Right lobe of liver (tissue), 6 donors: Measurements from ENCODE around the gene KLF15. TPM values are rescaled to one million over a fixed set of nuclear protein-coding genes. Genes with fewer than 3 reads are reported as not detected.

ENCODE experiments used
- ATAC-seq, 4 donors: fragments of 200-7000 bp; cut with Tn5 transposase; one replicate each; pipeline ENCODE4 v1.9.1; 2020; ENCODE audit warnings: mild to moderate bottlenecking in 4 of 4, moderate library complexity in 4 of 4
- DNase-seq, 3 donors: peaks; one replicate each; pipeline ENCODE4 v3.0.0-alpha.2; 2020
- H3K27ac ChIP-seq, 3 donors: fragments of 200-600 bp; one replicate each; pipeline ENCODE4 v1.8.0; 2022
- H3K27me3 ChIP-seq, 2 donors: fragments of 200-600 bp; one replicate each; pipeline ENCODE4 v1.8.0; 2022
- H3K36me3 ChIP-seq, 4 donors: fragments of 200-600 bp; sonication (generic) in 1 of 4; one replicate each; pipeline versions ENCODE4 v1.5.1 to v1.8.0; 2017 to 2022; ENCODE audit warnings: control low read depth in 1 of 4
- H3K4me1 ChIP-seq, 4 donors: fragments of 200-600 bp; sonication (generic) in 1 of 4; one replicate each; pipeline versions ENCODE4 v1.5.1 to v1.8.0; 2017 to 2022; ENCODE audit warnings: control low read depth in 1 of 4
- H3K4me3 ChIP-seq, 3 donors: fragments of 200-600 bp; one replicate each; pipeline ENCODE4 v1.8.0; 2022
- H3K9me3 ChIP-seq, 4 donors: fragments of 200-600 bp; sonication (generic) in 1 of 4; one replicate each; pipeline versions ENCODE4 v1.5.1 to v1.8.0; 2017 to 2022; ENCODE audit warnings: control low read depth in 1 of 4
- POLR2A ChIP-seq: fragments of 450-650 bp; IDR thresholded peaks from one replicate; pipeline ENCODE4 v1.6.1; 2017; ENCODE audit warnings: antibody characterized with exemption, mild to moderate bottlenecking
- WGBS: methylation state at CpG from one replicate; pipeline ENCODE4 v1.1.6; 2018; ENCODE audit warnings: low coverage, low lambda C conversion rate; ENCODE audit not compliant: insufficient coverage; ENCODE audit errors: missing lambda C conversion rate; 5-methylcytosine and 5-hydroxymethylcytosine counted together
- intact Hi-C, 2 donors: fragments of 100-400 bp; cut with DNase I; formaldehyde crosslinking; loops; one replicate each; pipeline versions ENCODE4 v1.11.2 to v1.14.1; 2022
- total RNA-seq, 6 experiments: library from RNA; depleted of rRNA in 2 of 6; stranded (reverse); fragments of >200 nt in 2 of 6; fragmentation: NEBNext Ultra II Directional in 3 of 6; extraction: Animal tissue kit (Norgen Biotek cat#: 25700) in 3 of 6; gene quantifications; one replicate each; pipeline versions ENCODE4 v1.1.0 to v1.2.4, GENCODE V29; 2016 to 2023
- TF ChIP-seq, protein P1 (sequence below), 4 donors: fragments of 200-600 bp in 3 of 4; fragments of 450-650 bp in 1 of 4; IDR thresholded peaks; one replicate each; pipeline versions ENCODE4 v1.5.1 to v1.8.0; 2016 to 2022; ENCODE audit warnings: antibody characterized with exemption in 4 of 4, mild to moderate bottlenecking in 2 of 4
- donor health status: DM: no; HTN: yes; CAD: no.
- donor health status: DM: no; HTN: no; CAD: no.
- donor health status: DM: no; HTN: no; CAD: no.
- donor health status: DM: no; HTN: yes; CAD: no.
- donor health status: DM: no; HTN: yes; CAD: no.

The KLF15 gene
- total RNA-seq, 6 experiments from 2014 or later = 14.4 to 112 (median 89.3) TPM

DNA sequence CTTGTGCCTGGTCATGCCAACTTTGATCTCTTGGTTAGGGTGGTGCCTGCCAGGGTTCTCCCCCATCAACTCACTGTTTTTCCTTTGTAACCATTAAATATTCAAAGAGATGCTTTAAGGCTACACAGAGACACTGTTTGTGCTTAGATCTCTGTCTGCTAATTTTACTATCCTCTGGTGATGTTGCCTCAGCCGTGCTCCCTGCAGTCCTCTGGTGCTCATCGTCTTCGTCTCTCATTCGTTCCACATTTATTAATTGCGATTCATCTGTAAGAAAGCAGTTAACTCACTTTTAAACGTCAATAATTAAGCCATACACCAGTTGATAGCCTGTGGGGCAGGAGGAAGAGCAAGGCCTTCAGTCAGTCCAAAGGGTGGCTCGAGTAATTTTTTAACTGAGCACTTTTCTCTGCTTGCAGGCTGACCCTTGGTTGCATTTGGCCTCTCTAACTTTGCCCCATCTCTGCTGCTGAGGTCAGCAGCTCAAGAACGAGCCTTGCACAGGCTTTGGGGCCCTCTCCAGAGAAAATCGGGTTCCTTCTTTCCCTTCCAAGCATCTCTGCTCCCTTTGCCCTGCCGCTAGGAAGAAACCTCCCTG is 62.9 kb downstream of the KLF15 start:
- intact Hi-C loops = no loop called here
- ATAC-seq = peak; percentile 83 to 90 (median 88)
- WGBS = 23% methylated on average over 9 of the region's 10 CpGs
- H3K4me3 ChIP-seq = no peak overlapping the region
- H3K27me3 ChIP-seq = no peaks in the 10 kb centered on the region
- peaks cover 0 to 27% (median 10%) of the 10 kb centered on the region in 4 donors for H3K4me1 ChIP-seq
- peak in 1 of 3 donors; percentile 75 for DNase-seq
- H3K9me3 ChIP-seq = no peaks in the 10 kb centered on the region
- no peaks in the 10 kb centered on the region for H3K36me3 ChIP-seq
- no peak for TF ChIP-seq POLR2A
- TF ChIP-seq, protein P1, sequence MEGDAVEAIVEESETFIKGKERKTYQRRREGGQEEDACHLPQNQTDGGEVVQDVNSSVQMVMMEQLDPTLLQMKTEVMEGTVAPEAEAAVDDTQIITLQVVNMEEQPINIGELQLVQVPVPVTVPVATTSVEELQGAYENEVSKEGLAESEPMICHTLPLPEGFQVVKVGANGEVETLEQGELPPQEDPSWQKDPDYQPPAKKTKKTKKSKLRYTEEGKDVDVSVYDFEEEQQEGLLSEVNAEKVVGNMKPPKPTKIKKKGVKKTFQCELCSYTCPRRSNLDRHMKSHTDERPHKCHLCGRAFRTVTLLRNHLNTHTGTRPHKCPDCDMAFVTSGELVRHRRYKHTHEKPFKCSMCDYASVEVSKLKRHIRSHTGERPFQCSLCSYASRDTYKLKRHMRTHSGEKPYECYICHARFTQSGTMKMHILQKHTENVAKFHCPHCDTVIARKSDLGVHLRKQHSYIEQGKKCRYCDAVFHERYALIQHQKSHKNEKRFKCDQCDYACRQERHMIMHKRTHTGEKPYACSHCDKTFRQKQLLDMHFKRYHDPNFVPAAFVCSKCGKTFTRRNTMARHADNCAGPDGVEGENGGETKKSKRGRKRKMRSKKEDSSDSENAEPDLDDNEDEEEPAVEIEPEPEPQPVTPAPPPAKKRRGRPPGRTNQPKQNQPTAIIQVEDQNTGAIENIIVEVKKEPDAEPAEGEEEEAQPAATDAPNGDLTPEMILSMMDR (IDR thresholded peaks at IDR 0.05) = no peak
- peak overlapping the region in 1 of 3 donors; percentile 62 for H3K27ac ChIP-seq

DNA sequence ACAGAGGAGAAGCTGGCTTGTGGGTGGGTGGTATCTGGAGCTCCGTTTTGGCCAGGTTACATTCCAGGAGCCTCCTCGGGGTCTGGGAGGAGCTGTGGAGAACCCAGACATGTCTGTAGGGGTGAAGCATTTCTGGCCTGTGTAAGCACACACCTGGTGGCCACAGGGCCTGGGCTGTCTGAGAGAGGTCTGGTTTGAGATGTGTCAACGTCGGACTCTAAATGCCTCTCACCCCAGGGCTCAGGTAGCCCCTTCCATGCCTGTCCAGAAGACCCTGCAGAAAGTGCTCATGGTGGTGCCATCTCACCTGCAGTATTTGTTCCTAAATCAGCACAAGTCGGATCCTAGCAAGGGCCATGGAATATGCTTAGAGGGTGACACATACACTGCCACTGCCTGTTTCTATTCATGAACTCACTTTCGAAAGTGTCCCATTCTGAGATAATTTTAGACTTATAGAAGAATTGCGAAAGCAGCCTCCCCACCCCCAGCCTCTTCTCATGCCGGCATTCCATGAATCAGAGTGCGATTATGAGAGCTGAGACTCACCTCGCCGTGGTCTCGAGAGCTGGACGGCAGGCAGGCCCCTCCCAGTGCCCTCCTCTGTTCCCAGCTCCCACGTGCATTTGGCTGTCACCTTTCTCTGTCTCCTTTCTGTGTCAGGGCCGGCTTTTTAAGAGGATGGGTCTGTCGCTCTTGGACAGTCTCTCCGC is 63.7 kb downstream of the KLF15 start:
- WGBS = 63% methylated on average over 7 of the region's 17 CpGs
- ATAC-seq (peak; percentile 47 to 80 (median 62)), DNase-seq (peak in 1 of 3 donors; percentile 47)
- no peak overlapping the region for H3K4me3 ChIP-seq
- TF ChIP-seq POLR2A = peak; percentile 36
- TF ChIP-seq, protein P1 (IDR thresholded peaks at IDR 0.05) = no peak
- H3K27ac ChIP-seq = peak overlapping the region in 2 of 3 donors; percentile 8 to 62
- no peaks in the 10 kb centered on the region for H3K36me3 ChIP-seq
- H3K4me1 ChIP-seq = peaks cover 0 to 27% (median 10%) of the 10 kb centered on the region in 4 donors
- H3K9me3 ChIP-seq = no peaks in the 10 kb centered on the region
- intact Hi-C loops = no loop called here
- no peaks in the 10 kb centered on the region for H3K27me3 ChIP-seq

Other genes with a start within 250 kb of the KLF15 start
- 100 to 1,000 TPM in 5 of 6 experiments, 10 to 100 TPM in 1; 94.9 to 962 (median 353) TPM for gene ALDH1L1, start 176.8 kb downstream of the KLF15 start, total RNA-seq
- not detected for gene CFAP100, start 37.5 kb upstream of the KLF15 start, total RNA-seq
- 10 to 100 TPM; 16.4 to 30.2 (median 24.0) TPM for gene ZXDC, start 118.5 kb upstream of the KLF15 start, total RNA-seq
- gene UROC1, start 160.4 kb upstream of the KLF15 start, total RNA-seq = 100 to 1,000 TPM in 1 of 6 experiments, 10 to 100 TPM in 5; 15.1 to 101 (median 55.8) TPM
- 10 to 100 TPM; 23.5 to 48.9 (median 28.2) TPM for gene CHST13, start 166.7 kb upstream of the KLF15 start, total RNA-seq
- not detected for gene C3orf22, start 201.5 kb upstream of the KLF15 start, total RNA-seq